ENCODE data around the gene SOX30.
A peak's percentile ranks its signal among the peaks of the same experiment; 100 is the strongest.

SOX30 gene

GRCh38 chr5:157630341-157630740 is 21.9 kb downstream of the SOX30 start:
- ATAC-seq, result no peak
- Mint-ChIP-seq H3K27ac (no peak overlapping the region), H3K27me3 (no peaks in the 10 kb centered on the region), H3K9me3 (peaks cover 0 to 6% of the 10 kb centered on the region in 2 donors), H3K4me1 (no peaks in the 10 kb centered on the region), H3K4me3 (no peak overlapping the region)
- no peak for DNase-seq

GRCh38 chr5:157626831-157627230 is 25.4 kb downstream of the SOX30 start:
- Mint-ChIP-seq H3K4me1 (no peaks in the 10 kb centered on the region), H3K27me3 (peaks cover 20% of the 10 kb centered on the region), H3K9me3 (peaks cover 0 to 11% of the 10 kb centered on the region in 2 donors), H3K27ac (no peak overlapping the region), H3K4me3 (no peak overlapping the region)
- no peak for DNase-seq
- ATAC-seq, result no peak

GRCh38 chr5:157624144-157624543 is 28.1 kb downstream of the SOX30 start:
- DNase-seq (no peak), ATAC-seq (no peak)
- H3K4me3 Mint-ChIP-seq, result no peak overlapping the region
- no peak overlapping the region for H3K27ac Mint-ChIP-seq
- H3K9me3 Mint-ChIP-seq, result peaks cover 0 to 10% of the 10 kb centered on the region in 2 donors
- H3K27me3 Mint-ChIP-seq, result peaks cover 28% of the 10 kb centered on the region
- H3K4me1 Mint-ChIP-seq, result no peaks in the 10 kb centered on the region

- peaks cover 37% of the 10 kb centered on the region for H3K27me3 Mint-ChIP-seq
Measured at GRCh38 chr5:157620776-157621175, 31.5 kb downstream of the SOX30 start.

GRCh38 chr5:157618191-157618765 is 34.0 kb downstream of the SOX30 start:
- Mint-ChIP-seq H3K4me1 (peaks cover 8% of the 10 kb centered on the region), H3K27ac (no peak overlapping the region), H3K27me3 (peaks cover 48% of the 10 kb centered on the region), H3K4me3 (no peak overlapping the region), H3K9me3 (peaks cover 0 to 10% of the 10 kb centered on the region in 2 donors)
- ATAC-seq, result no peak
- DNase-seq, result no peak

More at GRCh38 chr5:157620776-157621175, 31.5 kb downstream of the SOX30 start:
- no peak overlapping the region for H3K4me3 Mint-ChIP-seq
- DNase-seq (no peak), ATAC-seq (no peak)
- H3K9me3 Mint-ChIP-seq, result peaks cover 0 to 10% of the 10 kb centered on the region in 2 donors
- no peaks in the 10 kb centered on the region for H3K4me1 Mint-ChIP-seq
- H3K27ac Mint-ChIP-seq, result no peak overlapping the region

GRCh38 chr5:157616785-157617184 is 35.5 kb downstream of the SOX30 start:
- Mint-ChIP-seq H3K4me3 (no peak overlapping the region), H3K27me3 (peaks cover 40% of the 10 kb centered on the region), H3K27ac (no peak overlapping the region), H3K4me1 (peaks cover 9% of the 10 kb centered on the region), H3K9me3 (peaks cover 0 to 4% of the 10 kb centered on the region in 2 donors)
- ATAC-seq (no peak), DNase-seq (no peak)

- ATAC-seq, result no peak
- Mint-ChIP-seq H3K4me3 (peak overlapping the region in 1 of 2 donors; percentile 46), H3K27ac (peak overlapping the region in 1 of 2 donors; percentile 74), H3K4me1 (peaks cover 20% of the 10 kb centered on the region), H3K27me3 (peaks cover 30% of the 10 kb centered on the region), H3K9me3 (no peaks in the 10 kb centered on the region)
- no peak for DNase-seq
Measured at GRCh38 chr5:157613385-157614245, 38.6 kb downstream of the SOX30 start.

GRCh38 chr5:157612581-157612980 is 39.7 kb downstream of the SOX30 start:
- no peak overlapping the region for H3K4me3 Mint-ChIP-seq
- H3K27me3 Mint-ChIP-seq, result peaks cover 26% of the 10 kb centered on the region
- peaks cover 0 to 6% of the 10 kb centered on the region in 2 donors for H3K9me3 Mint-ChIP-seq
- DNase-seq (no peak), ATAC-seq (no peak)
- no peak overlapping the region for H3K27ac Mint-ChIP-seq
- H3K4me1 Mint-ChIP-seq, result peaks cover 31% of the 10 kb centered on the region

- Mint-ChIP-seq H3K27ac (no peak overlapping the region), H3K9me3 (peaks cover 0 to 7% of the 10 kb centered on the region in 2 donors), H3K4me3 (no peak overlapping the region), H3K4me1 (peaks cover 38% of the 10 kb centered on the region), H3K27me3 (peaks cover 26% of the 10 kb centered on the region)
- DNase-seq (no peak), ATAC-seq (peak; percentile 33)
Measured at GRCh38 chr5:157611571-157612476, 40.4 kb downstream of the SOX30 start.

- peaks cover 0 to 7% of the 10 kb centered on the region in 2 donors for H3K9me3 Mint-ChIP-seq
- DNase-seq (no peak), ATAC-seq (no peak)
- H3K27me3 Mint-ChIP-seq, result peaks cover 25% of the 10 kb centered on the region
- peaks cover 44% of the 10 kb centered on the region for H3K4me1 Mint-ChIP-seq
- peak overlapping the region in 1 of 2 donors; percentile 2 for H3K4me3 Mint-ChIP-seq
- peak overlapping the region in 1 of 2 donors; percentile 50 for H3K27ac Mint-ChIP-seq
Measured at GRCh38 chr5:157610990-157611389, 41.2 kb downstream of the SOX30 start.

GRCh38 chr5:157608972-157609565 is 43.2 kb downstream of the SOX30 start:
- H3K27ac Mint-ChIP-seq, result no peak overlapping the region
- peaks cover 6% of the 10 kb centered on the region for H3K27me3 Mint-ChIP-seq
- peaks cover 54% of the 10 kb centered on the region for H3K4me1 Mint-ChIP-seq
- no peak for ATAC-seq
- peaks cover 0 to 7% of the 10 kb centered on the region in 2 donors for H3K9me3 Mint-ChIP-seq
- no peak for DNase-seq
- no peak overlapping the region for H3K4me3 Mint-ChIP-seq

- ATAC-seq (peak; percentile 83), DNase-seq (peak; percentile 39 to 77)
- Mint-ChIP-seq H3K27me3 (no peaks in the 10 kb centered on the region), H3K27ac (peak overlapping the region; percentile 5 to 16), H3K4me3 (peak overlapping the region; percentile 14 to 16), H3K4me1 (peaks cover 61% of the 10 kb centered on the region), H3K9me3 (peaks cover 2 to 7% of the 10 kb centered on the region in 2 donors)
Measured at GRCh38 chr5:157607371-157608161, 44.7 kb downstream of the SOX30 start.

- ATAC-seq, result no peak
- peaks cover 5 to 7% of the 10 kb centered on the region in 2 donors for H3K9me3 Mint-ChIP-seq
- no peak overlapping the region for H3K27ac Mint-ChIP-seq
- H3K27me3 Mint-ChIP-seq, result no peaks in the 10 kb centered on the region
- no peak for DNase-seq
- H3K4me3 Mint-ChIP-seq, result no peak overlapping the region
- H3K4me1 Mint-ChIP-seq, result peaks cover 63% of the 10 kb centered on the region
Measured at GRCh38 chr5:157606046-157606445, 46.2 kb downstream of the SOX30 start.

All from stimulated activated naive CD8-positive, alpha-beta T cell treated with anti-CD3 and anti-CD28 coated beads, Interleukin-15, amount 100 ng/mL, for 72 hours (primary cell).